Measurements from ENCODE around the gene IFFO2.
"Not testable (repeated sequence)": the region's sequence is repeated elsewhere in the genome, so short reads cannot be mapped to it uniquely, and the experiment has no call there.

IFFO2 gene

GRCh38 chr1:18874600-18874999 is 81.9 kb downstream of the IFFO2 start:
- DNase-seq (ENCODE audit: low spot score): no peak

GRCh38 chr1:18874036-18874435 is 82.4 kb downstream of the IFFO2 start:
- DNase-seq (ENCODE audit: low spot score): no peak

- DNase-seq (ENCODE audit: low spot score): no peak
These were observed 84.3 kb downstream of the IFFO2 start for GRCh38 chr1:18872071-18872611.

- no peak for DNase-seq (ENCODE audit: low spot score)
These were observed 84.9 kb downstream of the IFFO2 start for GRCh38 chr1:18871401-18872070.

- no peak for DNase-seq (ENCODE audit: low spot score)
These were observed 85.5 kb downstream of the IFFO2 start for GRCh38 chr1:18870957-18871356.

- DNase-seq (ENCODE audit: low spot score): not testable (repeated sequence)
These were observed 85.9 kb downstream of the IFFO2 start for GRCh38 chr1:18870595-18870865.

- no peak for DNase-seq (ENCODE audit: low spot score)
These were observed 86.5 kb downstream of the IFFO2 start for GRCh38 chr1:18869847-18870594.

GRCh38 chr1:18868801-18869424 is 87.6 kb downstream of the IFFO2 start:
- no peak for DNase-seq (ENCODE audit: low spot score)

- no peak for DNase-seq (ENCODE audit: low spot score)
These were observed 88.1 kb downstream of the IFFO2 start for GRCh38 chr1:18868354-18868753.

- DNase-seq (ENCODE audit: low spot score): no peak
These were observed 89.6 kb downstream of the IFFO2 start for GRCh38 chr1:18866846-18867245.

GRCh38 chr1:18866314-18866713 is 90.2 kb downstream of the IFFO2 start:
- no peak for DNase-seq (ENCODE audit: low spot score)

GRCh38 chr1:18865176-18865575 is 91.3 kb downstream of the IFFO2 start:
- DNase-seq (ENCODE audit: low spot score): no peak

GRCh38 chr1:18861590-18861989 is 94.9 kb downstream of the IFFO2 start:
- DNase-seq (ENCODE audit: low spot score): no peak

GRCh38 chr1:18861082-18861481 is 95.4 kb downstream of the IFFO2 start:
- no peak for DNase-seq (ENCODE audit: low spot score)

GRCh38 chr1:18859560-18859959 is 96.9 kb downstream of the IFFO2 start, which contains the start of gene TAS1R2:
TSS of gene TAS1R2 (minus strand) at chr1:18859660. CDS start at chr1:18859660, 0 bp downstream.
- no peak for DNase-seq (ENCODE audit: low spot score)

- DNase-seq (ENCODE audit: low spot score): no peak
These were observed 98.3 kb downstream of the IFFO2 start for GRCh38 chr1:18858070-18858688.

GRCh38 chr1:18856435-18856834 is 100.0 kb downstream of the IFFO2 start:
- no peak for DNase-seq (ENCODE audit: low spot score)

GRCh38 chr1:18855573-18855972 is 100.9 kb downstream of the IFFO2 start:
- no peak for DNase-seq (ENCODE audit: low spot score)

- no peak for DNase-seq (ENCODE audit: low spot score)
These were observed 102.0 kb downstream of the IFFO2 start for GRCh38 chr1:18854331-18855025.
